HCT116 (cell line): ENCODE results near the gene TPPP3. TPM values are rescaled to one million over a fixed set of nuclear protein-coding genes. Genes with fewer than 3 reads are reported as not detected.

Experiments
- ATAC-seq: fragments of 200-7000 bp; cut with Tn5 transposase; 2 replicates; pipeline ENCODE4 v1.9.1; 2020; ENCODE audit warnings: mild to moderate bottlenecking, moderate library complexity
- BruUV-seq: library from RNA; stranded (reverse); fragments of 400-500 nt; replicated peaks from 2 replicates; lab custom pipeline; 2021; lab: Mats Ljungman, UMichigan
- CTCF ChIA-PET: fragments of 300-600 bp; sonication (Branson Sonifier 250); formaldehyde crosslinking; loops from one replicate; lab custom pipeline; 2021; ENCODE audit warnings: antibody characterized with exemption; lab: Charles Lee
- POLR2A ChIA-PET: fragments of 300-600, 350-600 bp; sonication (Branson Sonifier 250); formaldehyde crosslinking; loops from one replicate; lab custom pipeline; 2021; ENCODE audit warnings: antibody characterized with exemption; lab: Charles Lee
- RAD21 ChIA-PET, 2 experiments: fragments of 300-600 bp; sonication (Branson Sonifier 250); formaldehyde crosslinking; loops; one replicate each; lab custom pipeline; 2023; ENCODE audit warnings: low total read pairs in 2 of 2; ENCODE audit not compliant: uncharacterized antibody in 2 of 2, unreplicated experiment in 2 of 2, low non-redundant PET in 1 of 2; lab: Charles Lee
- DNase-seq: peaks from one replicate; pipeline ENCODE4 v3.0.0-alpha.2; 2010; ENCODE audit warnings: low read depth, low spot score
- H2AFZ ChIP-seq: fragments of 200-600 bp; shearing (Covaris generic), sonication (generic); 2 replicates; pipeline ENCODE4 v1.6.1; 2017; ENCODE audit warnings: low read depth, mixed run types, mixed read lengths, antibody characterized with exemption, low read length; ENCODE audit not compliant: poor library complexity, severe bottlenecking
- H3K27ac ChIP-seq: 2 replicates; pipeline ENCODE4 v1.5.1; 2012; ENCODE audit warnings: low read depth, low read length
- H3K27me3 ChIP-seq: fragments of 200-600 bp; sonication (generic); 2 replicates; pipeline ENCODE4 v1.6.1; 2016; ENCODE audit warnings: mixed run types, low read length, mixed read lengths; ENCODE audit not compliant: insufficient read depth
- H3K36me3 ChIP-seq, 2 experiments: fragments of 200-500 bp in 1 of 2; fragments of 200-600 bp in 1 of 2; sonication (Bioruptor generic) in 1 of 2; sonication (generic) in 1 of 2; 2 replicates each; pipeline versions ENCODE4 v1.5.1 to v1.6.1; 2014 to 2016; ENCODE audit warnings: low read length in 2 of 2, inconsistent platforms in 1 of 2, mixed read lengths in 1 of 2, mixed run types in 1 of 2; ENCODE audit not compliant: insufficient read depth in 2 of 2, control insufficient read depth in 1 of 2
- H3K4me1 ChIP-seq, 2 experiments: fragments of 200-600 bp in 1 of 2; sonication (generic) in 1 of 2; 2 replicates each; pipeline versions ENCODE4 v1.5.1 to v1.6.1; 2012 to 2017; ENCODE audit warnings: low read length in 2 of 2, inconsistent platforms in 1 of 2, mild to moderate bottlenecking in 1 of 2, mixed read lengths in 1 of 2, mixed run types in 1 of 2, moderate library complexity in 1 of 2; ENCODE audit not compliant: insufficient read depth in 2 of 2, control insufficient read depth in 1 of 2
- H3K4me2 ChIP-seq: fragments of 200-600 bp; sonication (generic); 2 replicates; pipeline ENCODE4 v1.6.1; 2017; ENCODE audit warnings: mixed run types, low read length, mixed read lengths
- H3K4me3 ChIP-seq, 2 experiments: fragments of 200-600 bp in 1 of 2; sonication (generic) in 1 of 2; replicated peaks in 1 of 2; 2 replicates each; pipeline ENCODE4 v1.5.1; 2011 to 2016; ENCODE audit warnings: low read length in 2 of 2, control low read depth in 1 of 2, low read depth in 1 of 2, mild to moderate bottlenecking in 1 of 2, mixed read lengths in 1 of 2, mixed run types in 1 of 2
- H3K79me2 ChIP-seq: fragments of 200-600 bp; sonication (generic); 2 replicates; pipeline ENCODE4 v1.6.1; 2017; ENCODE audit warnings: mild to moderate bottlenecking, mixed run types, low read length, moderate library complexity, mixed read lengths; ENCODE audit not compliant: insufficient read depth
- H3K9ac ChIP-seq: fragments of 200-600 bp; sonication (generic); 2 replicates; pipeline ENCODE4 v1.6.1; 2016; ENCODE audit warnings: low read length, mixed read lengths
- H3K9me2 ChIP-seq: fragments of 200-600 bp; sonication (generic), shearing (Covaris generic); 2 replicates; pipeline ENCODE4 v1.6.1; 2017; ENCODE audit warnings: mixed run types, mild to moderate bottlenecking, moderate library complexity; ENCODE audit not compliant: insufficient read depth
- H3K9me3 ChIP-seq, 2 experiments: fragments of 200-500 bp in 1 of 2; fragments of 200-600 bp in 1 of 2; sonication (Bioruptor generic) in 1 of 2; sonication (generic) in 1 of 2; 2 replicates each; pipeline ENCODE4 v1.6.1; 2014 to 2017; ENCODE audit warnings: low read length in 2 of 2, mixed read lengths in 2 of 2, inconsistent platforms in 1 of 2, low read depth in 1 of 2, mild to moderate bottlenecking in 1 of 2, mixed run types in 1 of 2, moderate library complexity in 1 of 2; ENCODE audit not compliant: control insufficient read depth in 1 of 2, insufficient read depth in 1 of 2
- H4K20me1 ChIP-seq: fragments of 200-600 bp; sonication (generic), shearing (Covaris generic); 2 replicates; pipeline ENCODE4 v1.6.1; 2017; ENCODE audit warnings: mixed run types, mild to moderate bottlenecking, moderate library complexity; ENCODE audit not compliant: insufficient read depth
- CEBPB ChIP-seq: IDR thresholded peaks from 2 replicates; pipeline ENCODE4 v1.6.1; 2012; ENCODE audit warnings: low read depth
- CTCF ChIP-seq, 3 experiments: fragments of 200-600 bp in 1 of 3; sonication (generic) in 1 of 3; IDR thresholded peaks in 2 of 3; conservative IDR thresholded peaks in 1 of 3; 2 replicates each; pipeline ENCODE4 v1.5.1; 2012 to 2017; ENCODE audit warnings: low read depth in 2 of 3, low read length in 2 of 3, antibody characterized with exemption in 1 of 3, borderline replicate concordance in 1 of 3, control low read depth in 1 of 3, mild to moderate bottlenecking in 1 of 3, mixed read lengths in 1 of 3, mixed run types in 1 of 3, moderate library complexity in 1 of 3; ENCODE audit not compliant: insufficient read depth in 1 of 3
- EGR1 ChIP-seq: IDR thresholded peaks from 2 replicates; pipeline ENCODE4 v1.6.1; 2012; ENCODE audit warnings: low read depth
- EZH2phosphoT487 ChIP-seq: fragments of 200-600 bp; IDR thresholded peaks from 2 replicates; pipeline ENCODE4 v1.6.1; 2018; ENCODE audit warnings: antibody characterized with exemption, borderline replicate concordance
- JUND ChIP-seq: IDR thresholded peaks from 2 replicates; pipeline ENCODE4 v1.6.1; 2012
- MAX ChIP-seq: IDR thresholded peaks from 2 replicates; pipeline ENCODE4 v1.6.1; 2012
- POLR2AphosphoS5 ChIP-seq: IDR thresholded peaks from 2 replicates; pipeline ENCODE4 v1.6.1; 2011; ENCODE audit warnings: mild to moderate bottlenecking, low read depth, low read length, moderate library complexity
- RAD21 ChIP-seq: IDR thresholded peaks from 2 replicates; pipeline ENCODE4 v1.6.1; 2012; ENCODE audit warnings: low read depth, mild to moderate bottlenecking
- SIN3A ChIP-seq: IDR thresholded peaks from 2 replicates; pipeline ENCODE4 v1.6.1; 2012; ENCODE audit warnings: low read depth
- SP1 ChIP-seq: IDR thresholded peaks from 2 replicates; pipeline ENCODE4 v1.6.1; 2012; ENCODE audit warnings: low read depth
- ZBTB33 ChIP-seq: IDR thresholded peaks from 2 replicates; pipeline ENCODE4 v1.6.1; 2011; ENCODE audit warnings: mild to moderate bottlenecking, low read length, moderate library complexity; ENCODE audit not compliant: insufficient replicate concordance; ENCODE audit errors: extremely low read depth
- intact Hi-C: fragments of 100-400 bp; cut with micrococcal nuclease; formaldehyde crosslinking; loops from 2 replicates; pipeline ENCODE4 v1.10.0; 2022
- total RNA-seq: library from RNA; stranded (reverse); gene quantifications from one replicate; pipeline ENCODE4 v1.2.1, GENCODE V29; 2021; ENCODE audit not compliant: unreplicated experiment

Gene TPPP3
- total RNA-seq, 1 experiment from 2014 or later = 1.2 TPM

DNA sequence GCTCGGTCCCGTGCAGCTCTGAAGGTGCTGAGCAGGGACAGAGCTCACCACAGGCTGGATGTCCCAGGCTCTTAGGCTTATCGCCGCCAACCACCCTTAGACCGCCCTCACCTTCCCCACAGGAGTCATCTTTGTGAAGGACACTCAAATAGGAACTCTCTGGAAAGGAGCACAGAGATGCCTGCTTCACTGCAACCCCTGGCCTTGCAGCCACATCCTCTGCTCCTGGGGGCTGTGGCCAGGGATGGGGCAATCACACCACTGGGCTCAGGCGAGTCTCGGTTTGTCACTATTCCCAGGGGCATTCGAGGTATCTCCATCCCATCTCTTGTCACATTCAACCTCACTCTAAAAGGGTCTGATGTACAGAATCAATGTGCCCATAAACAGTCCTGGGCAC lies 12.0 kb upstream of the TPPP3 start (continued):
- TF ChIP-seq CTCF (IDR thresholded peaks at IDR 0.05 in 2 of 3, conservative IDR thresholded peaks at IDR 0.05 in 1 of 3; ENCODE audit: borderline replicate concordance in 1 of 3, insufficient read depth in 1 of 3, low read depth in 2 of 3, low read length in 2 of 3) (no peak), EGR1 (no peak)
- TF ChIP-seq, all 23 proteins: peak for 0

DNA sequence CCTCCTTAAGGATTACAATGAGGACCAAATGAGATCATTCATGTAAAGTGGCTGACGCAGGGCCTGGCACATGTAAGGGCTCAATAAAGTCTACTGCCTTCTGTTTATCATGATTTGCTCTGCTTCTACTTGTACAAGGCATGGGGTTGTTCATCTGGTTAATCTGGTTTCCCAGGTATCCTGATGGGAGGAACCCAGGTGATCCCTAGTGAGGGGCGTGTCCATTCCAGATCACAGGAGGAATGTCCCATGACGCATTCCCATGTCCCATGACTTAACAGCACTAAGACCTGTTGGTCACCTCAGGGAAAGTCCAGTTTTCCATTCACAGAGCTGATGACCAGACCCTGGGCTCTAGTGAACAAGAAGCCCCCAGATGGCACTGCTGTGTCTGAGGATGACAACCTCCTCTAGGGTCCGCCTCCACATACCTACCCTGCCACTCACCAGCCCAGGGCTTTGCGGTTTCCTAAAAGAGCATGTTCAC lies 11.5 kb upstream of the TPPP3 start:
- POLR2A ChIA-PET = no interaction called here
- CTCF ChIA-PET = interaction anchor here (1.4 kb wide), 1 partner anchor 23 kb away, joined by 3 read pairs; no protein-coding TSS in a partner anchor
- intact Hi-C loops = no loop called here
- Histone ChIP-seq H2AFZ (no peak overlapping the region), H3K27ac (peak overlapping the region; percentile 74), H3K4me3 (peak overlapping the region in 1 of 2 experiments; percentile 41; a peak in 2 of 4 replicates), H3K9me2 (no peaks in the 10 kb centered on the region), H3K4me2 (peak overlapping the region; percentile 78), H4K20me1 (no peaks in the 10 kb centered on the region), H3K27me3 (no peaks in the 10 kb centered on the region), H3K36me3 (no peaks in the 10 kb centered on the region), H3K4me1 (peaks cover 23 to 38% of the 10 kb centered on the region in 2 experiments), H3K9ac (peak overlapping the region; percentile 50), H3K79me2 (no peaks in the 10 kb centered on the region), H3K9me3 (no peaks in the 10 kb centered on the region)
- DNase-seq (peak; percentile 89), ATAC-seq (peak; percentile 87)
- RAD21 ChIA-PET = interaction anchor here in 1 of 2 experiments (0.6 kb wide), 1 partner anchor 26 kb away, joined by 3 read pairs; the partner anchor contains the start of gene HSD11B2
- peak; percentile 73 for TF ChIP-seq MAX
- TF ChIP-seq RAD21 = 0 out of 2 replicates have a peak, but pooled peaks have one; percentile 11
- TF ChIP-seq JUND = peak; percentile 59
- TF ChIP-seq EGR1 = peak; percentile 46
- TF ChIP-seq SIN3A = peak; percentile 63; the same call in 1 of the 2 replicates
- TF ChIP-seq POLR2AphosphoS5 = peak; percentile 54
- TF ChIP-seq CEBPB = no peak
- TF ChIP-seq ZBTB33 = no peak
- peak; percentile 94 for TF ChIP-seq SP1
- TF ChIP-seq EZH2phosphoT487 = no peak
- no TSS peak for BruUV-seq
